ENCODE results near the gene ALDH1L1.

ALDH1L1 gene

DNA sequence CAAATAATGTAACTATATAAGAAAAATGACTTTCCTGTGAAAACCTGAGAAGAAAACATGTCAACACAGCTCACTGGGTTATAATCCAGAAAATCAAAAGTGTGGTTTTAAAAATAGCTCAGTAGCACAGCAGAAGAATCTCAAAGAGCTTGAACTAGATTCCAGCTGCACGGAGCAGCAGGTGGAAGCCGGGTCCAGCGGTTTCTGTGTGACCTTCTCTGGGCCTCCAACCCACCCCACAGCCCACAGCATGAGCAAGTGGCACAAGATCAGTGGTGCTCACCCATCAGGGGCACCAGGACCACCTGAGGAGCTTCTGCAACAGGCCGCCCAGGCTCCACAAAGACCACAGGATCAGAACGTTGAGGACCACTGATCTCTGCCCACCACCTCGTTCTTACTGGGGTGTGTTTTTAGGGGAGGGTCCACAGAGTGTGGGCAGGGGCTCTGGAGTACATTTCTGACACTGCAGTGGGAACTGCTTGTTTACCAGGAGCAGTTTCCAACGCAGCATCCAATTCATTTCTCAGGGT is 119.7 kb downstream of the ALDH1L1 start:
- TF ChIP-seq Cebpa-rat (IDR thresholded peaks at IDR 0.05) = no peak
- H3K27ac ChIP-seq = no peak overlapping the region
- no peaks in the 10 kb centered on the region for H3K36me3 ChIP-seq
- H3K27me3 ChIP-seq = no peaks in the 10 kb centered on the region
- no peaks in the 10 kb centered on the region for H3K9me3 ChIP-seq
- no peak overlapping the region for H3K4me2 ChIP-seq
- peaks cover 26% of the 10 kb centered on the region for H3K4me1 ChIP-seq
- H3K4me3 ChIP-seq = no peak overlapping the region
- no peak overlapping the region for H3K9ac ChIP-seq
- H4K20me1 ChIP-seq = no peaks in the 10 kb centered on the region

DNA sequence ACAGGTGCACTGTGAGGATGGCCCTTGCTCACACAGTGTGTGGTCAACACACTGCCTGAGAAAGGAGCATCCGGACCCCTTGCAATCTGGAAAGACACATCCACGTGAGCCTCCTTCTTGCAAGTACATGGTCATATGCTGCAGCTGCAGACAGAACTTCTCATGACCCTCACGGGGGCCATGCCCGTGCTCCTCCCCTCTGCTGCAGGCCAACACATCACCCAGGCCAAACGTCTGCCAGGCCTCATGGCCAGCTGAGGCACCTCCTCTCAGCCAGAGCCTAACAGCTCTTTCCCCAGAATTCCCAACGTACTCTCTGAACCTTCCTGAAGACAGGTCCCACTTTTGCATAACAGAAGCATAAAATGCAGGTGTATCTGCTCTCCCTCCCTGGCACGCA is 121.7 kb downstream of the ALDH1L1 start:
- H3K9ac ChIP-seq = no peak overlapping the region
- no peak overlapping the region for H3K4me2 ChIP-seq
- H3K4me3 ChIP-seq = no peak overlapping the region
- no peaks in the 10 kb centered on the region for H3K36me3 ChIP-seq
- no peaks in the 10 kb centered on the region for H3K27me3 ChIP-seq
- no peak overlapping the region for H3K27ac ChIP-seq
- no peaks in the 10 kb centered on the region for H3K9me3 ChIP-seq
- peaks cover 6% of the 10 kb centered on the region for H3K4me1 ChIP-seq
- 0 out of 2 replicates have a peak, but pooled peaks cover 6% of the 10 kb centered on the region for H4K20me1 ChIP-seq
- no peak for TF ChIP-seq Cebpa-rat (IDR thresholded peaks at IDR 0.05)

DNA sequence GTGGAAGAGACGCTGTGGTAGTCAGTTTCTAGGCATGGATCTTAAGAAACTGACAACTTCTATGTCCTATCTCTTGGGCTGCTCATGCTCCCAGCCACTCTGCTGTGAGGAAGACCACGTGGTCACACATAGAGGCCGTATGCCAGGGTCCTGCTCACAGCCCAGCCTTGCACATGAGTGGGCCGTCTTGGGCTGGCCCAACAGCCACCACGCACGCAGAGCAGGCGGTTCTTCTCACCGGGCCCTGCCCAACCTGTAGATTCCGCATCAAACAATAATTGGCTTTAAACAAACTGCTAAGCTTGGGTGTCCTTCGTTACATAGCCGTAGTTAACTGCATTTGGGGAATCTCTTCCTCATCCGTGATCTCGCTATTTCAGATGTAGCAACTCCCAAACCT is 122.5 kb downstream of the ALDH1L1 start:
- H4K20me1 ChIP-seq = 0 out of 2 replicates have a peak, but pooled peaks cover 6% of the 10 kb centered on the region
- no peak overlapping the region for H3K4me3 ChIP-seq
- TF ChIP-seq Cebpa-rat (IDR thresholded peaks at IDR 0.05) = no peak
- no peaks in the 10 kb centered on the region for H3K36me3 ChIP-seq
- no peaks in the 10 kb centered on the region for H3K9me3 ChIP-seq
- peaks cover 2% of the 10 kb centered on the region for H3K4me1 ChIP-seq
- H3K27ac ChIP-seq = no peak overlapping the region
- no peaks in the 10 kb centered on the region for H3K27me3 ChIP-seq
- no peak overlapping the region for H3K9ac ChIP-seq
- no peak overlapping the region for H3K4me2 ChIP-seq

DNA sequence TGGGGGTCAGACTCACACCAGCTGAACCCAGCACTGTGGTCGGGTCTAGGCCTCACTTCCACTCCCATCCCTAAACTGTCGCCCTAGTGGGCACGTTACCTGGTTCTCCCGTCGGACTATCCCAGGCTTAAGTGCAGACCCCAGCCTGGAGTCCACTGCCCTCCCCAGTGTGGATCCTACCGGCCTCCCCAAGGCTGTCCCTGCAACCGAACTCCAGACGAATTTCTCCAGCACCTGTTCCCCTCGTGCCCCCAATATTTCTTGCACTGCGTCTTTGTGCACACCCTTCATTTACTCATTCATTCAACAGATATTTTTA is 122.9 kb downstream of the ALDH1L1 start:
- peaks cover 7% of the 10 kb centered on the region for H3K4me1 ChIP-seq
- no peak overlapping the region for H3K27ac ChIP-seq
- H3K9ac ChIP-seq = no peak overlapping the region
- no peaks in the 10 kb centered on the region for H3K27me3 ChIP-seq
- H3K4me3 ChIP-seq = no peak overlapping the region
- no peaks in the 10 kb centered on the region for H3K9me3 ChIP-seq
- no peak overlapping the region for H3K4me2 ChIP-seq
- no peak for TF ChIP-seq Cebpa-rat (IDR thresholded peaks at IDR 0.05)
- H3K36me3 ChIP-seq = no peaks in the 10 kb centered on the region
- 0 out of 2 replicates have a peak, but pooled peaks cover 6% of the 10 kb centered on the region for H4K20me1 ChIP-seq

- H3K4me1 ChIP-seq = peaks cover 13% of the 10 kb centered on the region
- no peaks in the 10 kb centered on the region for H3K36me3 ChIP-seq
- no peak overlapping the region for H3K27ac ChIP-seq
- no peak for TF ChIP-seq Cebpa-rat (IDR thresholded peaks at IDR 0.05)
- H3K27me3 ChIP-seq = no peaks in the 10 kb centered on the region
- H3K4me2 ChIP-seq = no peak overlapping the region
- no peak overlapping the region for H3K4me3 ChIP-seq
- H4K20me1 ChIP-seq = 0 out of 2 replicates have a peak, but pooled peaks cover 6% of the 10 kb centered on the region
- H3K9me3 ChIP-seq = no peaks in the 10 kb centered on the region
- no peak overlapping the region for H3K9ac ChIP-seq
Observed at GRCh38 chr3:126056681-126057500, 123.5 kb downstream of the ALDH1L1 start.

- Histone ChIP-seq H3K27me3 (no peaks in the 10 kb centered on the region), H3K36me3 (0 out of 2 replicates have a peak, but pooled peaks cover under 1% of the 10 kb centered on the region), H4K20me1 (0 out of 2 replicates have a peak, but pooled peaks cover 6% of the 10 kb centered on the region), H3K4me2 (no peak overlapping the region), H3K4me3 (no peak overlapping the region), H3K27ac (no peak overlapping the region), H3K9ac (no peak overlapping the region), H3K4me1 (peaks cover 15% of the 10 kb centered on the region), H3K9me3 (no peaks in the 10 kb centered on the region)
- no peak for TF ChIP-seq Cebpa-rat (IDR thresholded peaks at IDR 0.05)
Observed at GRCh38 chr3:126056088-126056487, 124.3 kb downstream of the ALDH1L1 start.

- 0 out of 2 replicates have a peak, but pooled peaks cover 6% of the 10 kb centered on the region for H4K20me1 ChIP-seq
- no peak for TF ChIP-seq Cebpa-rat (IDR thresholded peaks at IDR 0.05)
- no peak overlapping the region for H3K4me3 ChIP-seq
- H3K27me3 ChIP-seq = no peaks in the 10 kb centered on the region
- H3K9ac ChIP-seq = no peak overlapping the region
- no peak overlapping the region for H3K27ac ChIP-seq
- H3K4me1 ChIP-seq = peaks cover 15% of the 10 kb centered on the region
- no peak overlapping the region for H3K4me2 ChIP-seq
- peaks cover 9% of the 10 kb centered on the region; the same call in 1 of the 2 replicates for H3K36me3 ChIP-seq
- H3K9me3 ChIP-seq = no peaks in the 10 kb centered on the region
Observed at GRCh38 chr3:126054870-126055269, 125.5 kb downstream of the ALDH1L1 start.

- Histone ChIP-seq H3K36me3 (peaks cover 12% of the 10 kb centered on the region; the same call in 1 of the 2 replicates), H3K4me3 (no peak overlapping the region), H3K4me1 (peaks cover 15% of the 10 kb centered on the region), H3K27me3 (no peaks in the 10 kb centered on the region), H3K9ac (no peak overlapping the region), H4K20me1 (0 out of 2 replicates have a peak, but pooled peaks cover 6% of the 10 kb centered on the region), H3K9me3 (no peaks in the 10 kb centered on the region), H3K4me2 (no peak overlapping the region), H3K27ac (no peak overlapping the region)
- no peak for TF ChIP-seq Cebpa-rat (IDR thresholded peaks at IDR 0.05)
Observed at GRCh38 chr3:126053949-126054569, 126.3 kb downstream of the ALDH1L1 start.
